ENCODE measurements around the gene RNF41.
"Not testable (repeated sequence)": the region's sequence is repeated elsewhere in the genome, so short reads cannot be mapped to it uniquely, and the experiment has no call there.

Gene RNF41

GRCh38 chr12:56221757-56222530 is at the start of gene RNF41:
Gene RNF41, minus strand, starts transcription at chr12:56221922. Its CDS starts 7,875 bp downstream, at chr12:56214047.
- peak; percentile 73 to 83 (median 80) for DNase-seq

- no peak for DNase-seq
These were observed 49.3 kb upstream of the RNF41 start for GRCh38 chr12:56271031-56271430.

- DNase-seq, result no peak
These were observed 45.8 kb upstream of the RNF41 start for GRCh38 chr12:56267443-56268071.

- peak; percentile 63 to 78 (median 74) for DNase-seq
These were observed 45.1 kb upstream of the RNF41 start, which contains the start of gene COQ10A for GRCh38 chr12:56266693-56267442. Gene COQ10A, plus strand, starts transcription at chr12:56266942. Its CDS starts 177 bp downstream, at chr12:56267119.

GRCh38 chr12:56266068-56266692 is 44.5 kb upstream of the RNF41 start:
- not testable (repeated sequence) for DNase-seq

- DNase-seq, result not testable (repeated sequence)
These were observed 41.2 kb upstream of the RNF41 start for GRCh38 chr12:56262955-56263354.

- DNase-seq, result no peak
These were observed 39.9 kb upstream of the RNF41 start for GRCh38 chr12:56261503-56262232.

- DNase-seq, result no peak
These were observed 39.2 kb upstream of the RNF41 start for GRCh38 chr12:56260921-56261320.

- DNase-seq, result no peak
These were observed 38.7 kb upstream of the RNF41 start for GRCh38 chr12:56260380-56260779.

- DNase-seq, result no peak
These were observed 37.1 kb upstream of the RNF41 start for GRCh38 chr12:56258820-56259183.

GRCh38 chr12:56258068-56258819 is 36.5 kb upstream of the RNF41 start, which contains the start of gene ANKRD52:
Gene ANKRD52, minus strand, starts transcription at chr12:56258384. Its CDS starts 115 bp downstream, at chr12:56258269.
- peak; percentile 61 to 73 (median 68) for DNase-seq

- no peak for DNase-seq
These were observed 35.9 kb upstream of the RNF41 start for GRCh38 chr12:56257491-56258067.

GRCh38 chr12:56257071-56257470 is 35.3 kb upstream of the RNF41 start:
- no peak for DNase-seq

- no peak for DNase-seq
These were observed 34.7 kb upstream of the RNF41 start for GRCh38 chr12:56256326-56256960.

- no peak for DNase-seq
These were observed 33.9 kb upstream of the RNF41 start for GRCh38 chr12:56255671-56256070.

GRCh38 chr12:56253091-56253490 is 31.4 kb upstream of the RNF41 start:
- no peak for DNase-seq

GRCh38 chr12:56252649-56253048 is 30.9 kb upstream of the RNF41 start:
- DNase-seq, result no peak

- DNase-seq, result no peak
These were observed 27.0 kb upstream of the RNF41 start for GRCh38 chr12:56248711-56249110.

GRCh38 chr12:56247923-56248322 is 26.2 kb upstream of the RNF41 start:
- DNase-seq, result no peak

GRCh38 chr12:56244494-56244893 is 22.8 kb upstream of the RNF41 start:
- no peak for DNase-seq

All from activated CD4-positive, CD25-positive, alpha-beta regulatory T cell (primary cell).